SU-DHL-6 (cell line): Measurements from ENCODE around the gene ZNF44.

ENCODE experiments used
- H2AFZ ChIP-seq: fragments of 200-600 bp; sonication (generic); 2 replicates; pipeline ENCODE4 v1.6.1; 2014; ENCODE audit warnings: low read depth, mild to moderate bottlenecking, moderate library complexity, mixed read lengths, antibody characterized with exemption, low read length; ENCODE audit not compliant: severe bottlenecking
- H3F3A ChIP-seq: fragments of 200-600 bp; shearing (Covaris generic); 2 replicates; pipeline ENCODE4 v1.6.0; 2016; ENCODE audit warnings: antibody characterized with exemption, mild to moderate bottlenecking; ENCODE audit not compliant: insufficient read depth
- H3K27ac ChIP-seq: fragments of 200-600 bp; sonication (generic); 2 replicates; pipeline ENCODE4 v1.5.1; 2016; ENCODE audit warnings: low read depth, mild to moderate bottlenecking, low read length, moderate library complexity, mixed read lengths
- H3K27me3 ChIP-seq: fragments of 200-600 bp; sonication (generic), shearing (Covaris generic); 2 replicates; pipeline ENCODE4 v1.6.0; 2014; ENCODE audit warnings: mild to moderate bottlenecking, low read length
- H3K36me3 ChIP-seq: fragments of 200-600 bp; sonication (generic); 2 replicates; pipeline ENCODE4 v1.6.1; 2014; ENCODE audit warnings: mild to moderate bottlenecking, low read length, mixed read lengths
- H3K4me2 ChIP-seq: fragments of 300-600, 200-600 bp; shearing (Covaris generic), sonication (generic); 2 replicates; pipeline ENCODE4 v1.6.0; 2014; ENCODE audit warnings: low read length, low read depth, mild to moderate bottlenecking; ENCODE audit not compliant: poor library complexity, severe bottlenecking
- H3K4me3 ChIP-seq: fragments of 200-600 bp; sonication (generic); 2 replicates; pipeline ENCODE4 v1.5.1; 2014; ENCODE audit warnings: antibody characterized with exemption, low read length, mild to moderate bottlenecking, mixed read lengths; ENCODE audit not compliant: insufficient read depth, poor library complexity, severe bottlenecking
- H3K79me2 ChIP-seq: fragments of 200-600 bp; sonication (generic); 2 replicates; pipeline ENCODE4 v1.6.1; 2014; ENCODE audit warnings: mild to moderate bottlenecking, low read length, moderate library complexity; ENCODE audit not compliant: insufficient read depth
- H3K9ac ChIP-seq: fragments of 200-600 bp; sonication (generic); 2 replicates; pipeline ENCODE4 v1.7.0; 2014; ENCODE audit warnings: mild to moderate bottlenecking, low read length
- H3K9me2 ChIP-seq: fragments of 200-600 bp; sonication (generic); replicated peaks from 2 replicates; pipeline ENCODE4 v1.6.1; 2014; ENCODE audit warnings: low read length; ENCODE audit not compliant: insufficient read depth
- H3K9me3 ChIP-seq: fragments of 200-600 bp; sonication (generic); 2 replicates; pipeline ENCODE4 v1.6.1; 2014; ENCODE audit warnings: low read length, mixed read lengths; ENCODE audit not compliant: insufficient read depth
- H4K20me1 ChIP-seq: fragments of 200-600 bp; sonication (generic); 2 replicates; pipeline ENCODE4 v1.6.1; 2014; ENCODE audit warnings: low read depth, mild to moderate bottlenecking, antibody characterized with exemption, low read length, moderate library complexity, mixed read lengths
- CTCF ChIP-seq: fragments of 200-600 bp; sonication (generic); IDR thresholded peaks from one replicate; pipeline ENCODE4 v1.5.1; 2017; ENCODE audit warnings: antibody characterized with exemption, mild to moderate bottlenecking, low read length, moderate library complexity; ENCODE audit not compliant: insufficient read depth, poor library complexity, severe bottlenecking
- EZH2phosphoT487 ChIP-seq: fragments of 200-600 bp; sonication (generic), shearing (Covaris generic); conservative IDR thresholded peaks from 2 replicates; pipeline ENCODE4 v1.6.1; 2018; ENCODE audit warnings: mild to moderate bottlenecking, antibody characterized with exemption, low read length, moderate library complexity, mixed read lengths

ZNF44 gene

DNA sequence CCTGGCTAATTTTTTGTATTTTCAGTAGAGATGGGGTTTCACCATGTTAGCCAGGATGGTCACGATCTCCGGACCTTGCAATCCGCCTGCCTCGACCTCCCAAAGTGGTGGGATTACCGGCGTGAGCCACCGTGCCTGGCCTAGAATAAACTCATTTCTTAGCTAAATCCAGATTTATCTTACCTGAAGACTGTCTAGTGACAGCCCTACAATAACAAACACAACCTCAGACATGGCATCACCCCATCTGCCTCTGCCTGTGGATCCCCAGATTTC lies 5.0 kb downstream of the ZNF44 start:
- Histone ChIP-seq H3K4me2 (no peak overlapping the region), H3K9ac (no peak overlapping the region), H3K27ac (no peak overlapping the region), H3K9me3 (no peaks in the 10 kb centered on the region), H4K20me1 (no peaks in the 10 kb centered on the region), H3F3A (0 out of 2 replicates have a peak, but pooled peaks cover 3% of the 10 kb centered on the region), H3K9me2 (no peaks in the 10 kb centered on the region), H3K36me3 (peaks cover 3% of the 10 kb centered on the region; the same call in 1 of the 2 replicates), H3K27me3 (no peaks in the 10 kb centered on the region), H2AFZ (no peak overlapping the region), H3K79me2 (peaks cover 73% of the 10 kb centered on the region), H3K4me3 (no peak overlapping the region)
- no peak for TF ChIP-seq EZH2phosphoT487
- no peak for TF ChIP-seq CTCF

DNA sequence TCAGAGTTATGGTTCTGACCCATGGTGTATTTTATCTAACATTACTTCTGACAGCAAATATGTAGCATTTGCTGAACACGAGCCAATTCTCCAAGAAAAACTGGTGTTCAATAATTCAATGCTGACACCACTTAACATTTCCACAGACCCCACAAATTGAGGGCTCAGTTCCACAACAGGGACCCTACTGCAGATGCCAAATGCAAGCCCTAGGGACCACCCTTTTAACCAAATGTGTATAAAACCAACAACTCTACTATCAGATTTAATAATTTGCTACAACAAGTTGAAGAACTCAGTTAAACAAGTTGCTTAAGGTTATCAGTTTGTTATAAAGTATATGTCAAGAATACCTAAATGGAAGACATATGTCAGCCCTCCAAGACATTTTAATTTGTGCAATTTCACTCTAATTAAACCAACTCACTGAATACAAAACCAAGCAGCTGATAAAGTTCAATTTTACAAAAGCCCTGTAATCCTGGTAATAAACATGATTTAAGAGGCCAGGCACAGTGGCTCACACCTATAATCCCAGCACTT lies 6.7 kb downstream of the ZNF44 start:
- Histone ChIP-seq H3K4me2 (no peak overlapping the region), H3K36me3 (peaks cover 3% of the 10 kb centered on the region; the same call in 1 of the 2 replicates), H3K27ac (no peak overlapping the region), H3F3A (no peaks in the 10 kb centered on the region), H3K4me3 (no peak overlapping the region), H3K9me2 (no peaks in the 10 kb centered on the region), H3K9me3 (no peaks in the 10 kb centered on the region), H3K79me2 (peaks cover 75% of the 10 kb centered on the region), H3K27me3 (no peaks in the 10 kb centered on the region), H4K20me1 (no peaks in the 10 kb centered on the region), H3K9ac (no peak overlapping the region), H2AFZ (no peak overlapping the region)
- TF ChIP-seq EZH2phosphoT487, result no peak
- TF ChIP-seq CTCF, result no peak

DNA sequence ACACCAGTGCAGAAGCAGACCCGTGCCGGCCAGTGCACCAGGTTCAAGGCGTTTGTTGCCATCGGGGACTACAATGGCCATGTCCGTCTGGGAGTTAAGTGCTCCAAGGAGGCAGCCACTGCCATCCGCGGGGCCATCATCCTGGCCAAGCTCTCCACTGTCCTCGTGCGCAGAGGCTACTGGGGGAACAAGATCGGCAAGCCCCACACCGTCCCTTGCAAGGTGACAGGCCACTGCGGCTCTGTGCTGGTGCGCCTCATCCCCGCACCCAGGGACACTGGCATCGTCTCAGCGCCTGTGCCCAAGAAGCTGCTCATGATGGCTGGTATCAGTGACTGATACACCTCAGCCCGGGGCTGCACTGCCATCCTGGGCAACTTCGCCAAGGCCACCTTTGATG lies 10.1 kb downstream of the ZNF44 start:
- no peak for TF ChIP-seq CTCF
- Histone ChIP-seq H3K9me2 (no peaks in the 10 kb centered on the region), H3K27me3 (no peaks in the 10 kb centered on the region), H4K20me1 (no peaks in the 10 kb centered on the region), H3K9ac (no peak overlapping the region), H3K79me2 (peaks cover 81% of the 10 kb centered on the region), H3K36me3 (peaks cover 9% of the 10 kb centered on the region), H2AFZ (no peak overlapping the region), H3K4me3 (no peak overlapping the region), H3K27ac (no peak overlapping the region), H3K9me3 (no peaks in the 10 kb centered on the region), H3F3A (no peaks in the 10 kb centered on the region), H3K4me2 (no peak overlapping the region)

GRCh38 chr19:12284226-12284625 lies 10.5 kb downstream of the ZNF44 start:
- no peaks in the 10 kb centered on the region for H3K27me3 ChIP-seq
- H3K36me3 ChIP-seq, result peaks cover 13% of the 10 kb centered on the region
- no peak overlapping the region for H3K4me2 ChIP-seq
- no peak overlapping the region for H2AFZ ChIP-seq
- H3K9ac ChIP-seq, result no peak overlapping the region
- no peak overlapping the region for H3K4me3 ChIP-seq
- no peaks in the 10 kb centered on the region for H3K9me2 ChIP-seq
- peaks cover 81% of the 10 kb centered on the region for H3K79me2 ChIP-seq
- no peaks in the 10 kb centered on the region for H4K20me1 ChIP-seq
- TF ChIP-seq CTCF, result no peak
- no peak for TF ChIP-seq EZH2phosphoT487
- H3K27ac ChIP-seq, result no peak overlapping the region
- H3K9me3 ChIP-seq, result peaks cover 2% of the 10 kb centered on the region; the same call in 1 of the 2 replicates
- no peaks in the 10 kb centered on the region for H3F3A ChIP-seq
